ENCODE results near the gene ZNF91.
"Not testable (repeated sequence)": the region's sequence is repeated elsewhere in the genome, so short reads cannot be mapped to it uniquely, and the experiment has no call there.

The ZNF91 gene

GRCh38 chr19:23395041-23395721 is at the start of gene ZNF91:
Gene ZNF91, minus strand, starts transcription at chr19:23395471. Its CDS starts 117 bp downstream, at chr19:23395354.
- peak; percentile 96 for DNase-seq

DNA sequence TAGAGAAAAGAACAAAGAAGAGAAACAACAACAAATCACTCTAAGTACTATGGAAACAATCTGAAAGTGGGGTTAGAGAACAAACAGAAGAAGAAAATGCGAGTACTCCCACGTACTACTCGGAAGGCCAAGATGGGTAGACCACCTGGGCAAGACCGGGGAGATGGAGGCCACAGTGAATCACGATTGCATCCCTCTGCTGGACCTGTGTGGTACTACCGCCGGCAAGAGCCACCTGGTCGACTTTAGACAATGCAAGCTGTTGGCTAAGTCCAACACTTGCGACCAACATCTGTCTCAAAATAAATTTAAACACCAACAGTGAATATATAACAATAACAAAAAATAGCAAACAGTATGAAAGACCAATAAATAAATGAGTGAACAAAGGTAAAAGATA is 45.5 kb upstream of the ZNF91 start:
- DNase-seq = no peak

DNA sequence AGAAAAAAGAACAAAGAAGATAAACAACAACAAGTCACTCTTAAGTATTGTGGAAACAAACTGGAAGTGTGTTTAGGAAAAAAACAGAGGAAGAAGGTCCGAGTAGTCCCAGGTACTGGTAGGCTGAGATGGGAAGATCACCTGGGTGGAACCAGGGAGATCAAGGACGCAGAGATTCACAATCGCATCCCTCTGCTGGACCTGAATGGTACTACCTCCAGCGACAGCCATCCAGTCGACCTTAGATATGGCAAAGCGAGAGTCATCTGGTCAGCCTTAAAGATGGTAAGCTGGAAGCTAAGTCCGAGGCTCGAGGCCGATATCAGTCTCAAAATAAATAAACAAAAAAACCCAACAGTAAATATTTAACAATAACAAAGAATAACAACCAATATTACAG is 44.9 kb upstream of the ZNF91 start:
- no peak for DNase-seq

DNA sequence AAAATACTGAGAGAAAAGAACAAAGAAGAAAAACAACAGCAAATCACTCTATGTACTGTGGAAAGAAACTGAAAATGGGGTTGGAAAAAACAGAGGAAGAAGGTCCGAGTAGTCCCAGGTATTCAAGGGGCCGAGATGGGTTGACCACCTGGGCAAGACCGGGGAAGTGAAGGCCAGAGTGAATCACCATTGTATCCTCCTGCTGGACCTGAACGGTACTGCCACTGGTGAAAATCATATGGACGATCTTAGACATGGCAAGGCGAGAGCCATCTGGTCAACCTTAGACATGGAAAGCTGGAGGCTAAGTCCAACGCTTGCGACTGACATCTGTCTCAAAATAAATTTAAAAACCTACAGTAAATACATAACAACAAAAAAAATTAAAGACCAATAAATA is 44.4 kb upstream of the ZNF91 start:
- no peak for DNase-seq

DNA sequence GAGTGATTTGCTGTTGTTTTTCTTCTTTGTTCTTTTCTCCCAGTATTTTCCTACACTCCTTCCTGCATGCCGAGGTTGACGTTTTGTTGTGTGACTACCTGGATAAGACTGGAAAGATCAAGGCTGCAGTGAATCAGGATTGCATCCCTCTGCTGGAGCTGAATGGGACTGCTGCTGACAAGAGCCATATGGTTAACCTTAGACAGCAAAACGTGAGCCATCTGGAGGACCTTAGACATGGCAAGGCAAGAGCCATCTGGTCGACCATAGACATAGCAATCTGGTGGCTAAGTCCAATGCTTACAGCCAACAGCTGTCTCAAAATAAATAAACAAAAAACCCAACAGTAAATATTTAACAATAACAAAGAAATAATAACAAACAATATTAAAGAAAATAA is 42.6 kb upstream of the ZNF91 start:
- DNase-seq = no peak

- no peak for DNase-seq
These were observed 41.7 kb upstream of the ZNF91 start for GRCh38 chr19:23436944-23437343.

- DNase-seq = no peak
These were observed 41.0 kb upstream of the ZNF91 start for GRCh38 chr19:23436318-23436717.

- no peak for DNase-seq
These were observed 25.6 kb upstream of the ZNF91 start for GRCh38 chr19:23420824-23421223.

DNA sequence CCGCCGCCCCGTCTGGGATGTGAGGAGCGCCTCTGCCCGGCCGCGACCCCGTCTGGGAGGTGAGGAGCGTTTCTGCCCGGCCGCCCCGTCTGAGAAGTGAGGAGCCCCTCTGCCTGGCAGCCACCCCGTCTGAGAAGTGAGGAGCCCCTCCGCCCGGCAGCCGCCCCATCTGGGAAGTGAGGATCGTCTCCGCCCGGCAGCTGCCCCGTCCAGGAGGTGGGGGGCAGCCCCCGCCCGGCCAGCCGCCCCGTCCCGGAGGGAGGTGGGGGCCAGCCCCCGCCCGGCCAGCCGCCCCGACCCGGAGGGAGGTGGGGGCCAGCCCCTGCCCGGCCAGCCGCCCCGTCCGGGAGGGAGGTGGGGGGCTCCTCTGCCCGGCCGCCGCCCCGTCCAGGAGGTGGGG is 24.0 kb upstream of the ZNF91 start:
- DNase-seq = not testable (repeated sequence)

GRCh38 chr19:23415561-23416191 is 20.4 kb upstream of the ZNF91 start:
- DNase-seq = peak; percentile 90

GRCh38 chr19:23415034-23415433 is 19.8 kb upstream of the ZNF91 start:
- DNase-seq = no peak

- no peak for DNase-seq
These were observed 14.9 kb upstream of the ZNF91 start for GRCh38 chr19:23410155-23410554.

GRCh38 chr19:23409392-23410048 is 14.2 kb upstream of the ZNF91 start:
- DNase-seq = no peak

GRCh38 chr19:23407616-23408133 is 12.4 kb upstream of the ZNF91 start:
- DNase-seq = no peak

DNA sequence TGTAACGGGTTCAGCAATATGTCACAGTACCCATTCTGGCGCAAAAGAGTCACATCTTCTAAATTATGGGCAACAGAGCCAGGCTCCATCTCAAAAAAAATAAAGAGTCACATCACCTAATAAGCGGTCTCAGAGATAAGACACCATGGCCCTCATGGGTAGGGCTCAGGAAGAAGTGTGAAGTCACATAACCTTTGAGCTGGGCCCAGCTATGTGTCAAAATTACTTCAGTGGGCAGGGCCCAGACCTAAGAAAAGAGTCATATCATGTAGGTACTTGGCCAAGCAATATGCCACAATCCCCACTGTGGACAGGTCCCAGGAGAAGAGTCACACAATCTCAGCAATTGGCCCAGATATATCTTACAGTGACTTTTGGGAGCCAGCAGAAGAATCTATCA is 11.4 kb upstream of the ZNF91 start:
- no peak for DNase-seq

DNA sequence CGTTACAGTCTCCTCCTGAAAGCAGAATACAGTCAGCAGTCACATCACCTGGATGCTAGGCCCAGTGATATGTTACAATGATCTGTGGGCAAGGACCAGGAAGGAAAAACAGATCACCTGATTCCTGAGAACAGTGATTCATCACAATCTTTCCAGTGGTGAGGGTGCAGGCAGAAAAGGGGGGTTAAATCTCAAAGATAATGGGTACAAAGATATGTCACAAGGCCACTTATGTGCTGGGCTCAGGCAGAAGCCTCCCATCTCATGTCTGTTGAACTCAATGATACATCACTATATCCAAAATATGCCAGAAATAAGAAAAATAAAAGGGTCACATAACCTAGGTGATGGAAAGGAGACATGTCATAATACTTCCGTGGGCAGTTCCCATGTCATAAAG is 10.8 kb upstream of the ZNF91 start:
- DNase-seq = no peak

DNA sequence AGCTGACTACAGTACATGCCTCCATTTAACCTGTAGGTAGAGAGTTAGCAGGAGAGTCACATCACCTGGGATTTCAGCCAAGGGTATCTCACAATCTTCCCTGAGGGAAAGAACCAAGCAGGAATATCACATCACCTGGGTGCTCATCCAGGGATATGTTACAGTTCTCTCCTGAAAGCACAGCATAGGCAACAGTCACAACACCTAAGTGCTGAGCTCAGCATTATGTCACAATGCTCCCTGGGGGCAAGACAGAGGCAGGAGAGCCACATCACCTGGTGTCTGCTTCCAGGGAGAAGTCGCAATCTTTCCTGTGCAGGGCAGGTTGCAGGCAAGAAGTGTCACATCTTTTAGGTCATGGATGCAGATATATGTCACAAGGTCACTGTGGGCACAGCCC is 9.4 kb upstream of the ZNF91 start:
- DNase-seq = no peak

DNA sequence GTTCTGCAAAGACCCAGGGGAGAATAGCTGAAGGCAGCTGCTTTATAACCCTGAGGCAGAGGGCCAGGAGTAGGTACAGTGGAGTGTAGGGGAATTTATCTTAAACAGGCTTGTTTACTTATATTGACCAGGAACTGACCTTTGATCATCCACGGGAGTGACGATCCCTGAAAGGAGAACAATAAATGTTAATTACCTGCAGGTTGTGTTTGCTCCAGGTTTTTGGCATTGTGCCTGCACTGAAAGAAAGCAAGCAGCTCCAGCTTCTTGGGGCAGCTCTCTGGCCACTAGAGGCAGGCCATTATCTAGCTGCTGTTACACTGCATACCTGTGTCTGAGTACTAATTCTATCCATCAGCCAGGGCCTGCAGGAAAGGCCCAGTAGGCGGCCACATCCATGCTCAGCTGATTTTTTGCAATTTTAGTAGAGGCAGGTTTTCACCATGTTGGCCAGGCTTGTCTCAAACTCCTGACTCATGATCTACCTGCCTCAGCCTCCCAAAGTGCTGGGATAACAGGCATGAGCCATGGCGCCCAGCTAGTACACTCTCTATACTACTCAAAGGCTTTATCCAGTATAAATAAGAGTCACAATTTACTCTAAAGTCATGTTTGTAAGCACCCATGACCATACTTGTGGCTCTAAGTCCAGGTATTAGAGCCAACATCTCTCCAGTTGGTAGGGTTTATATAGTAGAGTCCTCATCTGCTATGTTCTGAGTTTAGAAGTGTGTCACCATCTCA is 8.5 kb upstream of the ZNF91 start:
- no peak for DNase-seq

DNA sequence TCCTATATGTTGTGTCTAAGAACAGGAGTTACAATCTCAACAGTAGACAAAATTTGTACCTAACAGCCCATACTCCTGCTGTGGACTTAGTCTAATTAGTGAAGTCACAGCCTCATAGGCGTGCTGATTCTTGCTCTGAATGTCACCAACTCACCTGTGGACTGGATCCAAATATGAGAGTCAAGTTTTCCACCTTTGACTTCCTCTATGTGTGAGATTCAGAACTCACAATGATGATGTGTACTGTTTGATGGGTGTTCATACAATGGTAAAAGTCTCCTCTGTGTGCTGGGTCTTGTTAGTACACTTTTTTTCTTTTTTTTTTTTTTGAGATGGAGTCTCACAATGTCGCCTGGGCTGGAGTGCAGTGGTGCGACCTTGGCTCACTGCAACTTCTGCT is 7.8 kb upstream of the ZNF91 start:
- DNase-seq = no peak

DNA sequence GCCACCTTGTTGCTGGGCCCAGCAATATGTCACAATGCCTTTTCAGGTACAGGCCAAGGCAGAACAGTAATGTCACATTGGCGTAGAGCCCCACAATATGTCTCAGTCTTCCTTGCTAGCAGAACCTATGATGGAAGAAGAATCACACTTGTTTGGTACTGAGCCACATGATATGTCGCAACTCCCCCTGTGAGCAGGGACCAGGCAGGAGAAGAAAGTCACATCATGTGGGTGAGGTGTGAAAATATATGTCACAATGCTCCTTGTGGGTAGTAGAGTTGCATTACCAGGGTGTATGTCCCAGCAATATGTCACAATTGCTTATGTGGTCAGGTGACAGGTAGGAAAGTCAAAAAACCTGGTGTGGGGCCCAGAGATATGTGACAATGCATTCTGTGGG is 7.1 kb upstream of the ZNF91 start:
- no peak for DNase-seq

DNA sequence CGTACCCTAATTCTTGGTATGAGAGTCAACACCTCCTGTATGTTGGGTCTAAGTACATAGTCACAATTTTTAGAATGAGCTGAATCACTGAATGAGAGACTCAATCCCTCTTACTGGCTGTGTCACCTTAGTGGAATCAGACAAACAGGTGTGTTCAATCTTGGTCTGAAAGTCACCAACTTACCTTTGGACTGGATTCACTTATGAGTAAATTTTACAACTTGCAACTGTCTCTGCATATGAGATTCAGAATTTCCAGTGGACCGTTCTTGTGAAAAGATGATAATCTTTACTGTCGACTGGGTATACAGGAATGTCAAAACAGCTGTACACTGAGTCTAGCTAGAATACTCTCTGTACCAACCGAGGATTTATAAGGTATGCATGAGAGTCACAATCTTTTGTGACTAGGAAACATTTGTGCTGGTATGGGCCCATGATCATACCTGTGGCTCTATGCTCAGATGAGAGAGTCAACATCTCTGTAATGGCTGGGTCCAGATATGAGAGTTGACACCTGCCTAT is 5.9 kb upstream of the ZNF91 start:
- DNase-seq = no peak

- DNase-seq = no peak
These were observed 4.2 kb upstream of the ZNF91 start for GRCh38 chr19:23399443-23399842.

DNA sequence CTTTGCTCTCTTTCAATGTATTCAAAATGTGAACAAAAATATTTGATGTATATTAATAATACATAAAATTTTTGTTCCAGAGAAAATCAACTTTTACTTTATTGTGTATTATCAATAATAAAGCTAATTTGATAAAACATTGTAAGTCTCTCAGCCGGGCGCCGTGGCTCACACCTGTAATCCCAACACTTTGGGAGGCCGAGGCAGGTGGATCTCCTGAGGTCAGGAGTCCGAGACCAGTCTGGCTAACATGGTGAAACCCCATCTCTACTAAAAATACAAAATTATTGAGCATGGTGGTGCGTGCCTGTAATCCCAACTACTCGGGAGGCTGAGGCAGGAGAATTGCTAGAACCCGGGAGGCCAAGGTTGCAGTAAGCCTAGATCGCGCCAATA is 449 bp upstream of the ZNF91 start:
- not testable (repeated sequence) for DNase-seq
